ENCODE measurements around the gene GALNS.
"Not testable (repeated sequence)": the region's sequence is repeated elsewhere in the genome, so short reads cannot be mapped to it uniquely, and the experiment has no call there.

Gene GALNS

DNA sequence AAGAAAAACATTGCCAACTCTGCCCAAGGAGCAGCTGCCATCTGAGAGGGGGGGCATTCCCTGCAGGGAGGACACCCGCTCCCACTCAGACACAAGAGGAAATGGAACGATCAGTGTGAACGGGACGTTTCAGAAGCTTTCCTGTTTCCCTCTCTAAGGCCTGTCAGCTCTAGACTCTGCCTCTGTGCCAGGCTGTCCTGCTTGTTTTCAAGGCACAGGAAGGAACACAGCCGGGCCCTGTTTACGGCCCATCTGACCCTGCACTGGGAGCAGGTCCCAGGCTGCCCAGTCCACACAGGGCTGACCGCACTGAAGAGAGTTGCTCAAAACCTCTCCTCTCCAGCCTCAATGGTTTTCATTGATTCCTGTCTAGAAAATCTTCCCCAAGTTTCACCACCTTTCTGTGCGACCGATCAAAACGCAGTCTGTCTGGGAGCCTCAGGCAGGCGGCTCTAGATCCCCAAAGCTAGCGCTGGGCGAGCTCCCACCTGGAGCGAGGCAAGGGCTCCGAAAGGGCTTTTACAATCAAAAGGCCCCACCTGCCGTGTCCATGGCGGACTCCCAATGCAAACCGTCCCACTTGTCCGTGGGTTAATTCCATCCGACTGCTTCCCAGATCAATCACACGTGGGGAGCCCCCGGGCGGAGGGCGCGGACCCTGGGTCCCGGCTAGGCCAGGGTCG, 73.2 kb downstream of the GALNS start:
- no peak for DNase-seq (ENCODE audit: low read depth in 2 of 2)

DNA sequence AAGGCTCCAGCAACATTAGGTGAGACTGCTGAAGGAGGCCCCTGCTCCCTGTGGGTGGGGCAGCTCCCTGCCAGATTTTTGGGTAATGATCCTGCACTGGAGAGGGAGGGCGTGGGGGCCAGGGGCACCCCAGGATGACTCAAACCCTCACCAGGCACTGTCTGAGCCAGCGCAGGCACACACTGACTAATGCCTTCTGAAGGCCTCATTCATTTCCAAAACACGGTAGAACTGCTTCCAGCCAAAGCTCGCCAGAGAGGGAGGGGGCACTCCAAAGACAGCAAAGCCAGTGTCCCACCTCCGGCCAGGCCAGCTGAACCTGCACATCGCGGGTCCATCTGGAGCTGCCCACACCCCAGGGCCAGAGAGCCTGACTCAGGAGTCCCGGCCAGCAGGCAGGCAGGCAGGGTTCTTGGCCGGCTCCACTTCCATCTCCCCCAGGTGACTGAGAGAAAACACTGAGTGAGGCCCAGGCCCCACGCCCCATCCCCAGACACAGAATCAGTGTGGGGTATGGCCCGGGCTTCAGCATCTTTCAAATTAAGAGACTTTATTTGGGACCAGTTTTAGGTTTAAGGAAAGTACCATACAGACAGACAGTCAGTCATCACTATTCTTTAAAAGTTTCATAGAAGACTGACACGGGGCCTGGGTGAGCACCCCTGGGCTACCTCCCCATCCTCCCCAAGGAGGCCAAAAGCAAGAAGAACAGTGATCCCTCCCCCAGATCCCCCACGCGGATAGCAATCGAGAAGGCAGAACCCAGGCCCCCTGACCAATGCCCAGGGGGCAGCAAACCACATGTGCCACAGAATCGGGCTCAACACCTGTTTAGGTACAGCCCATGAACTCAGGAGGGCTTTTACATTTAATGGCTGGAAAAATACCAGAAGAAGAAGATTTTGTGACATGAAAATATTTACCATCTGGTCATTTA, 74.0 kb downstream of the GALNS start:
- peak in 1 of 2 donors; percentile 67 for DNase-seq (ENCODE audit: low read depth in 2 of 2)

DNA sequence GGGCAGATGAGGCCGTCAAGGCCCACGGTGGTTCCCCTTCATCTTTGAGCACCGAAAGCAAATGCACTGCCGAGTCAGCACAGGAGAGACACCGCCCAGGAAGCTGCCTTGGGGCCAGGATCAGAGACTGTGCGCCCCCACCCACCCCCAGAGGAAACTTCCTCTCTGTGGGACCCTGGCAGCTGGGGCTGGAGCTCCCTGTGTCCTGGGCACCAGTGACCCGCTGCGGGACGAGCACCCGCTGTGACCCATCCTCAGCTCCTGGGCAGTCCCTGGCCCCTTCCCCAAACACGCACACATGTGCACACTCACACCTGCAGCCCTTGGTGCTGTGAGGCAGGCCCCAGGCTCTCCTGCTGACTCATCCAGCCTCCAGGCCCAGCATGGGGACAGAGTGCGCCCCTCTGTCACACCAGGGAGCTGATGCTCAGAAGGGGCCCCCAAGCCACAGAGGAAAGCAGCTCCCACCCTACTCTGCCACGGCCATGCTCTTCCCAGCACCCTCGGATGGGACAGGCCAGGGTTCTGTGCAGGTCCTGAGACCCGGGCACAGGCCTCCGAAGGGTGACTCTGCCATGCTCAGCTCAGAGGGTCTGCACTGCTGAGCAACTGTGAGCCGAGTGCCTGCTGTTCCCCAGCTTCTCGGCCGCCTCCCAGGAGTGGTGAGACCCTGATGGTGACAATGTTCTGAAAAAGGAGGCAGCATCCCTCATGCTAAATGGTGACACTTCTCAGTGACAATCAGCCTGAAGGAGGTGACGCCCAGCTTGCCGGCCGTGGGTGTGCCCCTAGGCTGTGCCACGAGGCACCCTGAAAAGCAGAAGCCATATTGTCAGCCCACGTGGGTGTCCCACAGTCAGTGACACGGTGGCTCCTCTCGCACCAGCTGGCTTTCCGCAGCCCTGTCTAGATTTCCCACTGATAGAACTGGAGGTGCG, 75.3 kb downstream of the GALNS start:
- peak in 1 of 2 donors; percentile 65 for DNase-seq (ENCODE audit: low read depth in 2 of 2)

DNA sequence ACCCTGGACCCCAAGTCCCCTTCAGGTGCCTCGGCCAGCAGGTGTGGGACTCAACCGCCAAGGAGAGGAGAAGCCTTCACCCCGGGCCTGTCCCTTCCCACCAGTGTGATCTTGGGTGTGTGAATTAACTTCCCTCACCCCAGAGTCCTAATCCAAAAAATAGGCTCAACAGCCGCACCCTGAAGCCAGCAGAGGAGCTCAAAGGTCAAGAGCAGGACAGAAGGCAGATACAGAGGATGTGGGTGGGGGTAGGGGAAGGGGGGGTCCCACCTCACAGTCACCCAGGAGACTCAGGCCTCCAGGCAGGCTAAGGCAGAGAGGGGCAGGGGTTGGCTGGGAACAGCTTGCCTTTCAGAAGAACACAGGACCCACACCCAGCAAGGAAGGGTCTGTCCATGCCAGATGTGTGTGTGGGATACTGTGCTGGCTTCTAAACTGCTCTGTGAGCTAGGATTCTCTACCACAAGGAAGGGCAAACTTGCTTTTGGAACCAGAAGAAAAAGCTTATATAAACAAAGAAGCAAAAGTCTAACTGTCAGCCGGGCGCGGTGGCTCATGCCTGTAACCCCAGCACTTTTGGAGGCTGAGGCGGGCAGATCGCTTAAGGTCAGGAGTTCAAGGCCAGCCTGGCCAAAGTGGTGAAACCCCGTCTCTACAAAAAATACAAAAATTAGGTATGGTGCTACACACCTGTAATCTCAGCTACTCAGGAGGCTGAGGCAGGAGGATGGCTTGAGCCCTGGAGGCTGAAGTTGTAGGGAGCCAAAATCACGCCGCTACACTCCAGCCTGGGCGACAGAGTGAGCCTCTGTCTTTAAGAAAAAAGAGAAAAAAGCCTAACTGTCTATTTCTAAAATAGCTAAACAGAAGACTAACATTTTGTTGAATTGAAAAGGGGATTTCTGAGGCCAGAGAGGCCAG, 76.3 kb downstream of the GALNS start:
- no peak for DNase-seq (ENCODE audit: low read depth in 2 of 2)

DNA sequence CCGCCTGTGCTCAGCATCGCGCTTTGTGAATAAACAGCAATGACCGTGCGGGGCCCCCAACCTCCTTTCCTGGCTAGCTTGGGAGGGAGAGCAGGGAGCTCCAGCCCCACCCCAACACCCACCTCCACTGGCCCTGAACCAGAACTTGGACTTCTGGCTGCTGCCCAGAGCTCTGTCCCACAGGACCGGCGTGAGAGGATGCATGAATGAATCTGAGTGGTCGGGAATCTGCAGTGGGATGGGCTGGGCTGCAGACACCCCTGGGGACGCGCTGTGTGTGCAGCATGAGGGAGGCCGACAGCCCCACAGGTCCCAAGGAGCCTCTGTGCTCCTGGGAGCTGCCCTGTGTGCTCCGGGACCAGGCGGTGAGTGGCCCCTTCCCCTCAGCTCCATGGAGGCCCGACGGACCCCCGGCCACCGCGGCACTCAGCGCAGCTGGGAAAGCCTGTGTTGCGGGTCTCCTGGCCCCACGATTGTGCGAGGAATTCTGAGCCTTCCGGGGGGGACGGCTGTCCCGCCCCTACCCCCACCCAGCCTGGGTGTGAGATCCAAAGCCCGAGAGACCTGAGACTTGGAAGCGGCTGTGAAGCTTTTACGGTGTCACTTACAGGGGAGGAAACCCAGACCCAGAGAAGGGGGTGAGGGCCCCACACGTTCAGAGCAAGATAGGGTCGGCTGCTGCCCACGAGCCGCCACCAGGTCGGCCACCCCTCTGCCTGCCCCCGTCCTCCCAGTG, 77.2 kb downstream of the GALNS start:
- no peak for DNase-seq (ENCODE audit: low read depth in 2 of 2)

DNA sequence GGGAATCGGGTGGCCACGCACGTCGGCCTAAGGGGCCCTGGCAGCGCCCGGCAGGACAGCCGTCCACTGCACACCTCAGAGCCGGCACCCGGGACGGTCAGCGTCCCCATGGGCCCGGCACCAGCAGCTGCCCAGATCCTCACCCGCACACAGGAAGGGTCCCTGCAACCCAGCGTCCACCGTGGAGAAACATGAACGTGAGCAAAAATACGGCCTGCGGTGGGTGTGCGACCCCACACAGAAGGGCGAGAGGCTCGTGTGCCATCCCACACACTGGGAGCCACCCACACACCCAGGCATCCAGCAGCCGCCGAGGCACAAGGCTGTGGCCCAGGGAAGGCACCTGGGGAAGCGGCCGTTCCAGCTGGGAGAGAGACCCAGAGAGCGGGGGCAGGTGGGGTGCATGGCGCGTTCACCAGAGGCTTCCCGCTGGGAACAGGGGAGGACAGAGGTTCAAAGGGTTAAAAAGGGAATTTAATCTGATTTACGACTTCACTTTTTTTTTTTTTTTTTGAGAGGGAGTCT, 78.1 kb downstream of the GALNS start:
- DNase-seq (ENCODE audit: low read depth in 2 of 2) = no peak

DNA sequence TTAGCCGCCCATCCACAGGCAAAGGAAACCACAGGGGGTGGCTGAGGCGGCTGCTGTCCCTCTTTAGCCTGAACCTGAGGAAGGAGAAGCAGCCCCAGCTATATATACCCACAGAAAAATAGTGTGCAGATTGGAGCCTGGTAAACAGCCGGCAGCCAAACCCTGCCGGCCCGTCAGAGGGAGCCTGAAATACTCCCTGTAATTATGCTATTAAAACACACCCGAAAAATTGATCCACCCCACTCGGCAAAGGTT, 78.5 kb downstream of the GALNS start:
- DNase-seq (ENCODE audit: low read depth in 2 of 2) = no peak

DNA sequence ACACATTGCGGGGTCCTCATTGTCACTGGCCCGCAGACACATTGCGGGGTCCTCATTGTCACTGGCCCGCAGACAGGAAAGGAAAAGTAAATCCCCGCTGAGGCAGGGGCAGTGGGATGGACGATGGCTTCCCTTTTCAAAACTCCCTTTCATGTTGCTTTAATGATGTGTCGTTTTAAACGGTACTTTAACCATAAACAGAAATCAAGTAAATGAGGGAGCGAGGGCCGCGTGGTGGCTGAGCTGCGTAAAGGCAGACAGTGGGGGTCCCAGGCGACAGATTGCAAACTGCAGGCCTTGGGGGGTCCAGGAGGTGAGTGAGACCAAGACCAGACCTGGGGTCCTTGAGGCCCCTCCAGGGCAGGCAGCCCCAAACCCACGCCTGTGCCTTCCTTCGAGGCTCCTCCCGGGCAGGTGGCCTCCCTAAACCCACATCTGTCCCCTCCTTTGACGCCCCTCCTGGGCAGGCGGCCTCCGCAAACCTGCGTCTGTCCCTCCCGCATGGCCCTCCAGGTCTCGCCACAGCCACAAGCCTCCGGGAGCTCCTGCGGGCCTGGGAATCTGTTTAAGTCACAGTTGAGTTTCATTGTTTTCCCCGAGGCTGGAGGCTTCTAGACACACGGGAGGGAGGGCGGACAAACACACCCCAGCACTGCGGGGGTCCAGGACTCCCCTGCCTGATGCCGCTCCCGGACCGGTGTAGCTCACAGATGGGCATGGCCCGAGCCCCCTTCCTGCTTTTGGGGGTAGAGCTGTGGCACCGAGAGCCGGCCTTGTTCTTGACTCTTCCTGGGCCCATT, 79.1 kb downstream of the GALNS start:
- no peak for DNase-seq (ENCODE audit: low read depth in 2 of 2)

DNA sequence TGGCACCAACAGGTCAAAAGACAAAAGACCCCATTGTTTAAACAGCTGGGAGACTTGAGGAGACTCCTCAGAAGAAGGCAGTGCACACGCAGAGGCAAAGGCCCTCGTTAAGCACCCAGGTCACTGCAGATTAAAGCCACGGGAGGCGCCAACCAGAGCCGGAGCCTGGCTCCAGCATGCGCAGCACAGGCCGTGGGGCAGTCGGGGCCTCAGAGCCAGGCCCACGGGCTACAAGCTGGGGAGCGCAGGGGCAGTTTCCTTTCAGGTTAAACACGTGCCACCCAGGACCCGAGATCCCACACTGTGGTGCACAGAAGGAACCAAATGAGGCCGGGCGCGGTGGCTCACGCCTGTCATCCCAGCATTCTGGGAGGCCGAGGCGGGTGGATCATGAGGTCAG, 80.9 kb downstream of the GALNS start:
- no peak for DNase-seq (ENCODE audit: low read depth in 2 of 2)

DNA sequence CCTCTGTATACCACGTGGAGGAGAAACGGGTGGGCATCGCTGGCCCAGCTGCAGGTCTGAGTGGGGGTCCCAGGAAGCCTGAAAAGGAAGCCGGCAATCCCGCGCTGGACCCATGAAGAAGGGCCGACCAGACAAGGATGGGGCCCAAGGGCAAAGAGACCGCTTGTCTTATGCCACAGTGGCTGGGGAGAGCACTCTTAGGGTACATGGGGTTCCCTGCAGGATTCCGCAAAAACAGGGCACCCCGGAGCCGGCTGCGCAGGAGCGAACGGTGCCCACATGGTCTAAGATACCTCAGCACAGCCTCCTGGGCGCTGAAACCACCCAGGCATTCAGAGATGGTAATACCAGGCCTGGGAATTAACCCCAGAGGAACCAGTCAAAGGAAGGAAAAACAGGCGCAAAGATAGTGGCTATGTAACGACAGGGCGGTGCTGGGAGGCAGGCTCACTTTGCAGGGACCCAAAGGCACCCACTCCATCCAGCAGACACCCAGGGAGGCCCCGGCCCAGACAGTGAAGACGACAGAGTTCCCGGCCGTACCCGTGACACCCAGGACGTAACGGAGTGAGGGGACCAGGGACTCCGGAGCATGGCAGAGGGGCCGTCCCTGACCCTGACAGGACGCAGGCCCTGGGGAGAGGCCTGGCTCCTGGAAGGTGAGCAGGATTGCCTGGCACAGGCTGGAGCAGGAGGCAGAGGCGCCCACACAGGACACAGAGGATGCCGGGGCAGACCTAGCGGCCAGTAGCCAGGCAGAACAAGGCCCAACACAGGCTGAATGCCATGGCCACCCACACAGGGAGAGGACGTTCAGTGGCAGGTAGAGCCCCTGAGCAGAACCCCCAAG, 82.0 kb downstream of the GALNS start:
- DNase-seq (ENCODE audit: low read depth in 2 of 2) = no peak

DNA sequence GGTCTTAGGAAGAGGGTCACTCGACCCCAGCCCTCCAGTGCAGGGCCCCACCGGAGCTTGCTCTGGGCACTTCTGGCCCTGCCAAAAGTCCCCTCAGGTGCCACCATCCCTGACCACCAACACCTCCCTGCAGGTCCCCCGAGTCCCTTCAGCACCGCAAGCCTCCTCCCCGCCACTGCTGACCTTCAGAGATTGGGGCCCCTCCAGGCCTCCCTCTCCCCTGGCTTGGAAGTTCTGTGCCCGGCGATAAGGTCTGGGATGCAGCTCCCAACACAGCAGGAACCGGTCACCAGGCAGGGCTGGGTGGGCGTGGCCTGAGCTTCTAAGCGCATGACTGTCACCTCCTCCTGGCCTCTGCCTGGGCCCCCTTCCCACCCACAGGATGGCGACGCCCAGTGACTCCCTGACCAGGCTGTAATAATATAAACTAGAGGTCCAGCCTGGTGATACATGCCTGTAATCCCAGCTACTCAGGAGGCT, 82.9 kb downstream of the GALNS start:
- DNase-seq (ENCODE audit: low read depth in 2 of 2) = no peak

DNA sequence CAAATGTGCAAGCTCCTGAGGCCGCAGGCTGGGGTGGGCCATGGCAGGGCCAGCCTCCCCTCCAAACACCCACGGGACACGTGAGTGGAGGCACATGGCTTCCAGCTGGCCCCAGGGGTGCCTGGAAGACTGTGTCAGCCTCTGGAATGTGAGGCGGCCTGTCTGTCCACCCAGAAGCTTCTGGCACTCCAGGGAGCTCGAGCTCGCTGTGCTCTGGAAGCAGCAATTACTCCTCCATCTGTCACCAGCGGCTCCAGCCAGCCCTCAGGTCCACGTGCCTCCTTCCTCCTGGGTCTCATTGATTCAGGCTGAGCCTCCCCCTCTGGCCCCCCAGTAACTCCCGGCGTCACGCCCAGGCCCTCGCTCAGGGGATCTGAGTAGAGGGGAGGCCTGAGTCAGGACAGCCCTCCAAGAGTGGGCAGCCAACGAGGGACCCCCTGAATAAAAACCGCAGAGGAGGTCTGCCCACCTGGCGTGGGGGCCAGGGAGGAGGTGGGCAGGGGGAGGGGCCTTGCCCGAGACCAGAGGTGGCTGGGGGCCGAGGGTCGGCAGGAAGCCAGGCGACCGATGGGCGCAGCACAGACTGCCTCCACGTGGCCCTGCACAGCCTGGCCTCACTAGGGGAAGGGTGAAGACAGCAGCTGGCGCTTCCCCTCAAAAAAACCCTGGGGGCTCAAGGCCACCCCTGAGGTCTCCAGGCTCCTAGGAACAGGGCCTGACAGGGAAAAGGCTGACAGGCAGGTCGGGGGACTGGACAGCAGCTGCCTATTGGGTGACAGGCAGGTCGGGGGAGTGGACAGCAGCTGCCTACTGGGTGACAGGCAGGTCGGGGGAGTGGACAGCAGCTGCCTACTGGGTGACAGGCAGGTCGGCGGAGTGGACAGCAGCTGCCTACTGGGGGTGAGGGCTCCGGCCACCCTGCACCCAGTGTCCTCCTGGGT, 83.6 kb downstream of the GALNS start:
- DNase-seq (ENCODE audit: low read depth in 2 of 2) = no peak

DNA sequence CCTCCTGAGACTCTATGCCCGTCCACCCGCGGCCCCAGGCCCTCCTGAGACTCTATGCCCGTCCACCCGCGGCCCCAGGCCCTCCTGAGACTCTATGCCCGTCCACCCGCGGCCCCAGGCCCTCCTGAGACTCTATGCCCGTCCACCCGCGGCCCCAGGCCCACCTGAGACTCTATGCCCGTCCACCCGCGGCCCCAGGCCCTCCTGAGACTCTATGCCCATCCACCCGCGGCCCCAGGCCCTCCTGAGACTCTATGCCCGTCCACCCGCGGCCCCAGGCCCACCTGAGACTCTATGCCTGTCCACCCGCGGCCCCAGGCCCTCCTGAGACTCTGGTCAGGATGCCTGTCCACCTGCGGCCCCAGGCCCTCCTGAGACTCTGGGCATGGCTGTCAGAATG, 85.0 kb downstream of the GALNS start:
- not testable (repeated sequence) for DNase-seq (ENCODE audit: low read depth in 2 of 2)

DNA sequence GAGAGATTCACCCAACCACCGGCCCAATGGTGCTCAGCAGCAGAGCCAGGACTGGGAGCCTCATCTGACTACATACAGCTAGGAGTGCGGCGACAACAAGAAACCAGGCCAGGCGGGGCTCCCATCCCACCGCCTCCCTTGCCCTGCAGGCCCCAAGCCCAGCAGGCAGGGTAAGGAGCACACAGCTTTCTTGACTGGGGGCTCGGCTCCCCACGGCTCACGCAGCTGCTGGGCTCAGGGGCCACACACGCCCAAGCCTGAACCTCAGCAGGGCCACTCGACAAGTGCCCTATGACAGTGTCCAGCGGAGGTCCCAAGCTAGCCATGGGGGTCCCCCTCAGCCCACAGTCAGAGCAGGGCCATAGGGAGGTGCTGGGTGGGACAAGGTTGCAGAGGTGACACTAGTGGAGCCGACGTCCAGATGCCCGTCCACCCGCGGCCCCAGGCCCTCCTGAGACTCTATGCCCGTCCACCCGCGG, 85.4 kb downstream of the GALNS start:
- no peak for DNase-seq (ENCODE audit: low read depth in 2 of 2)

DNA sequence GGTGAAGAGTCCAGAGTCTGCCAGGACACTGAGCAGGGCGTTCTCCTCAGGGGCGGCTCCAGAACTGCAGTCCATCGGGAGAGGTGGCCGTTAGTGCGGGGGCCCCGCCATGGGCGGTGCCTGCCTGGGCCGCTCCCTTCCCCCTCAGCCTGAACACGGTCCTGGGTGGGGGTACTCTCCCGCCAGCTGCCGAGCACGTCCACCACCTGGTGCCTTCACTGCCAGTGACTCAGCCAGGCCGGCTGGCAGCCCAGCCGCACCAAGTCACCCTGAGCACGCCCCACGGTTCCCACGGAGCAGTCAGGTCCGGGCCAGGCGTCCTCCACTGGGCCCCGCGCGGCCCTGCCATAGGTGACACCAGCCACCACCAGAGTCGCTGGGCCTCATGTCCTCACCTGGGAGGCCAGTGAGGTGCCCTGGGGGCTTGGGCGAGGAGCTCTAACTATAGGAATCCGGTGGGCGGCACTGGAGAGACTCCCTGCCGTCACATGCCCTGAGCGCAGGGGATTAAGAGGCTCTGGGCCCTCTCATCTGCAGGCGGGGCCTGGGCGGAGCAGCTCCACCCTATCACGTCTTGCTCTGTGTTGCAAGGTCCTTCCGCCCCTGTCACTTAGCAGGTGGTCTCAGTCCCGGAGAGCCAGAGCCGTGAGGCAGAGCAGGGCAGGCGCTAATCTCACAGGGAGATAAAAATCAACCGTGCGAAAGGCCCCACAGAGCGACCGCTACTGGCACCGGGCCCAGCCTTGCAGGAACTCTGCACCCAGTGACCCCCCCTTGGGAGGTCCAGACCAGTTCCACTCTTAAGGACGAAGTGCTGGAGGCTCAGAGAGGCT, 86.1 kb downstream of the GALNS start:
- DNase-seq (ENCODE audit: low read depth in 2 of 2) = no peak
